ENCODE measurements around the gene MAGI2. TPM values are rescaled to one million over a fixed set of nuclear protein-coding genes. Genes with fewer than 3 reads are reported as not detected.

MAGI2 gene
- total RNA-seq, 1 experiment from 2014 or later = 6.2 TPM

- peak; percentile 85 for DNase-seq
- Histone ChIP-seq H3K27me3 (ENCODE audit: control insufficient read depth, insufficient read depth, low read length) (no peaks in the 10 kb centered on the region), H3K36me3 (replicated peaks; ENCODE audit: control insufficient read depth, insufficient read depth, low read length) (no peaks in the 10 kb centered on the region), H3K4me3 (ENCODE audit: insufficient read depth, low read depth, low read length) (peak overlapping the region; percentile 13; the same call in 1 of the 2 replicates)
Measured at GRCh38 chr7:78039790-78040776, 1413.4 kb downstream of the MAGI2 start.

GRCh38 chr7:78038465-78039080, 1414.9 kb downstream of the MAGI2 start:
- no peak for DNase-seq
- Histone ChIP-seq H3K36me3 (replicated peaks; ENCODE audit: control insufficient read depth, insufficient read depth, low read length) (no peaks in the 10 kb centered on the region), H3K27me3 (ENCODE audit: control insufficient read depth, insufficient read depth, low read length) (no peaks in the 10 kb centered on the region), H3K4me3 (ENCODE audit: insufficient read depth, low read depth, low read length) (no peak overlapping the region)

GRCh38 chr7:78037603-78038002, 1415.9 kb downstream of the MAGI2 start:
- H3K36me3 ChIP-seq (replicated peaks; ENCODE audit: control insufficient read depth, insufficient read depth, low read length) = no peaks in the 10 kb centered on the region
- no peak overlapping the region for H3K4me3 ChIP-seq (ENCODE audit: insufficient read depth, low read depth, low read length)
- H3K27me3 ChIP-seq (ENCODE audit: control insufficient read depth, insufficient read depth, low read length) = no peaks in the 10 kb centered on the region
- no peak for DNase-seq

DNA sequence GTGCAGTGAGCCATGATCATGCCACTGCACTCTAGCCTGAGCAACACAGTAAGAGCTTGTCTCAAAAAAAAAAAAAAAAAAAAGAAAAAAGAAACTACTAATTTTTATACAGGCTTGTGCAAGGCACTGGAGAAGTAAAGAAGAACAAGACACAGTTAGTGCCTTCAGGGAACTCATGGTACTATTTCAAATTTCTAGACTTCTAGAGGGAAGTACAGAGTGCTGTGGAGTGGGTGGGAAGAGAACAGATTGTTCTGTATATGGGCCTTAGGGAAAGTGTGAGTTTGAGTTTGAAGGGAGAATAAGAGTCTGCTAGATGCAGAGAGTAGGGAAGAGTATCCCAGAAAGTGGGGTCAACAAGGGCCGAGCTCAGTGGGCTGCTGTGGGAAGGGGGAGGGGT, 1420.1 kb downstream of the MAGI2 start:
- no peak for DNase-seq
- Histone ChIP-seq H3K27me3 (ENCODE audit: control insufficient read depth, insufficient read depth, low read length) (no peaks in the 10 kb centered on the region), H3K4me3 (ENCODE audit: insufficient read depth, low read depth, low read length) (no peak overlapping the region), H3K36me3 (replicated peaks; ENCODE audit: control insufficient read depth, insufficient read depth, low read length) (no peaks in the 10 kb centered on the region)

- H3K36me3 ChIP-seq (replicated peaks; ENCODE audit: control insufficient read depth, insufficient read depth, low read length) = no peaks in the 10 kb centered on the region
- DNase-seq = no peak
Measured at GRCh38 chr7:78026492-78026891, 1427.0 kb downstream of the MAGI2 start.

GRCh38 chr7:78024591-78024990, 1428.9 kb downstream of the MAGI2 start:
- Histone ChIP-seq H3K4me3 (ENCODE audit: insufficient read depth, low read depth, low read length) (no peak overlapping the region), H3K27me3 (ENCODE audit: control insufficient read depth, insufficient read depth, low read length) (no peaks in the 10 kb centered on the region), H3K36me3 (replicated peaks; ENCODE audit: control insufficient read depth, insufficient read depth, low read length) (no peaks in the 10 kb centered on the region)
- no peak for DNase-seq

More at GRCh38 chr7:78026492-78026891, 1427.0 kb downstream of the MAGI2 start:
- no peaks in the 10 kb centered on the region for H3K27me3 ChIP-seq (ENCODE audit: control insufficient read depth, insufficient read depth, low read length)
- no peak overlapping the region for H3K4me3 ChIP-seq (ENCODE audit: insufficient read depth, low read depth, low read length)

DNA sequence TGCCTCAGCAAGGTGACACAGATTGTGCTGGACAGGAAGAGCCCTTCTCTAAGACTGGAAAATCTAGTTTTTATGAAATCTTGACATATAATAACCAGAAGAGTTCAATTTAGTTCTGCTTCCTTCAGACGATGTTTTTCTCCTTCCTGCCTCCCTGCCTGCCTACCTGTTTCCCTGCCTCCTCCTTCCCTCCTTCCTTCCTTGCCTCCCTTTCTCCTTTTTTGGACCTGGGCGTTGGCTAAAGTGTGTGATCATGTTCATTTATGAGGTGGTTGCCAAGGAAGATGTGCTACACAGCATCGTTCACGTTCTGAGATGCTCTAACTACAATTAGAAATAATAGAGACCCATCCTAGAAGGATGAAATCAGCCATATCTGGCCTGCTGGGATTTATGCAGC, 1430.3 kb downstream of the MAGI2 start:
- H3K36me3 ChIP-seq (replicated peaks; ENCODE audit: control insufficient read depth, insufficient read depth, low read length) = no peaks in the 10 kb centered on the region
- peaks cover 9% of the 10 kb centered on the region for H3K27me3 ChIP-seq (ENCODE audit: control insufficient read depth, insufficient read depth, low read length)
- H3K4me3 ChIP-seq (ENCODE audit: insufficient read depth, low read depth, low read length) = no peak overlapping the region
- no peak for DNase-seq

- Histone ChIP-seq H3K27me3 (ENCODE audit: control insufficient read depth, insufficient read depth, low read length) (peaks cover 9% of the 10 kb centered on the region), H3K4me3 (ENCODE audit: insufficient read depth, low read depth, low read length) (no peak overlapping the region), H3K36me3 (replicated peaks; ENCODE audit: control insufficient read depth, insufficient read depth, low read length) (no peaks in the 10 kb centered on the region)
- no peak for DNase-seq
Measured at GRCh38 chr7:78022165-78022564, 1431.3 kb downstream of the MAGI2 start.

- DNase-seq = no peak
- Histone ChIP-seq H3K4me3 (ENCODE audit: insufficient read depth, low read depth, low read length) (no peak overlapping the region), H3K36me3 (replicated peaks; ENCODE audit: control insufficient read depth, insufficient read depth, low read length) (no peaks in the 10 kb centered on the region), H3K27me3 (ENCODE audit: control insufficient read depth, insufficient read depth, low read length) (peaks cover 9% of the 10 kb centered on the region)
Measured at GRCh38 chr7:78020874-78021249, 1432.6 kb downstream of the MAGI2 start.

DNA sequence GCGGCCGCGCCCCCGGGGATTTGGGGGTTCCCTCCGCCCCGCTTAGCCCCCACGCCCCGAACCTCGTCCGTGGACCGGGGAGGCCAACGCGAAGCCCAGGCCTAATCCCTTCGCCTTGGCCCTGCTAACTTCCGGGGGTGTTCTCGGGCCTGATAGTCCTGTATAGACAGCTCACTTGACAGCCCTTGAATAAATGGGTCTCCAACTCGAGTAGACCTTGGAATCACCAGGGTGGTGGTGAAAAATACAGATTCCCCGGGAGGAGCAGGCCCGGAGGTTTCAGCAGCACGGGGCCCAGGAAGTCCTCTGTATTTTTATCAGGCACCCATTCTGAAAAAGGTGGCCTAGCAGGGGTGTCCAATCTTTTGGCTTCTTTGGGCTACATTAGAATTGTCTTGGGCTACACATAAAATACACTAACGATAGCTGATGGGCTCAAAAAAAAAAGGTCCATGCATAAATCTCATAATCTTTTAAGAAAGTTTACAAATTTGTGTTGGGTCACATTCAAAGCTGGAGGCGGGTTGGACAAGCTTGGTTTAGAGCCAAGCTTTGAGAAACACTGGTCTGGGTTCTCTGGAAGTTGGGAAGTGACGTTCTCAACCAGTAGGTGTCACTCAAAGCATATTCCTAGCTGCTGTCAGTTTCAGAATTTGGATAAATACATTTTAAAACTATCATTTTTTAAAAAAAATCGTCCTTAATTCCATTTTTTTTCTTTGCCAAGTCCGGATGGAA, 1433.2 kb downstream of the MAGI2 start:
- peaks cover 9% of the 10 kb centered on the region for H3K27me3 ChIP-seq (ENCODE audit: control insufficient read depth, insufficient read depth, low read length)
- DNase-seq = peak; percentile 71
- H3K4me3 ChIP-seq (ENCODE audit: insufficient read depth, low read depth, low read length) = peak overlapping the region; percentile 57
- H3K36me3 ChIP-seq (replicated peaks; ENCODE audit: control insufficient read depth, insufficient read depth, low read length) = no peaks in the 10 kb centered on the region

DNA sequence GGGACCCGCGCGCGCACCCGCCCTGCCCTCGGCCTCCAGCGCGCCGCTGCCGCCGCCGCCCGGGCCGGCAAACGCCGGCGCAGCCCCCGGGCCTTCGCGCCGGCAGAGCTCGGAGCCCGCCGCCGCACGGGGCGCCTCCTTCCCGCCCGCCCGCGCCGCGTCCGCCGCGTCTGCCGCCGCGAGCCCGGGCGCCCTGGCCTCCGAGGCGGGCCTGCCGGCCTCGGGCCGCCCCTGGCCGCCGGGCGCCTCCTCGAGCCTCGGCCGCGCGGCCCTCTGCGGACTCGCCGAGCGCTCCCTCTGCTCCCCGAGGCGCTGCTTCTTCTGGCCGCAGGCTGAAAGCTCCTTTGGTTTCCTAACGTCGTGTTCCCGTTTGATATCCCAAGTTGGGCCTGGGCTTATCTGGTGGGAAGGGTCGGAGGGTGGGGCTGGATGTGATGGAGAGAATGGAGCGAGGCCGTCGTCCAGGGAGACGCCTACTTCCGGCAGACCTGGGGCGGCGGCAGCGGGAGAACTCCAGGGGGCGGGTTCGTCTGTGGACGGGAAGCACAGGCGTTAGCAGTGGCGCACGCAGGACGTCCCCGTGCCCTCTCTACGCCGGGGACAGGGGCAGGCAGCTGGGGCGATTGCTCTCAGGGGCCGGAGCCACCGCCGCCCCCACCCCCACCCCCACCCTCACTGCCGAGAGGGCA, 1433.9 kb downstream of the MAGI2 start:
- peak; percentile 91 for DNase-seq
- Histone ChIP-seq H3K36me3 (replicated peaks; ENCODE audit: control insufficient read depth, insufficient read depth, low read length) (no peaks in the 10 kb centered on the region), H3K27me3 (ENCODE audit: control insufficient read depth, insufficient read depth, low read length) (peaks cover 9% of the 10 kb centered on the region), H3K4me3 (ENCODE audit: insufficient read depth, low read depth, low read length) (peak overlapping the region; percentile 57)

- no peak for DNase-seq
- Histone ChIP-seq H3K27me3 (ENCODE audit: control insufficient read depth, insufficient read depth, low read length) (peaks cover 9% of the 10 kb centered on the region), H3K4me3 (ENCODE audit: insufficient read depth, low read depth, low read length) (peak overlapping the region; percentile 57), H3K36me3 (replicated peaks; ENCODE audit: control insufficient read depth, insufficient read depth, low read length) (no peaks in the 10 kb centered on the region)
Measured at GRCh38 chr7:78018641-78019446, 1434.6 kb downstream of the MAGI2 start.

DNA sequence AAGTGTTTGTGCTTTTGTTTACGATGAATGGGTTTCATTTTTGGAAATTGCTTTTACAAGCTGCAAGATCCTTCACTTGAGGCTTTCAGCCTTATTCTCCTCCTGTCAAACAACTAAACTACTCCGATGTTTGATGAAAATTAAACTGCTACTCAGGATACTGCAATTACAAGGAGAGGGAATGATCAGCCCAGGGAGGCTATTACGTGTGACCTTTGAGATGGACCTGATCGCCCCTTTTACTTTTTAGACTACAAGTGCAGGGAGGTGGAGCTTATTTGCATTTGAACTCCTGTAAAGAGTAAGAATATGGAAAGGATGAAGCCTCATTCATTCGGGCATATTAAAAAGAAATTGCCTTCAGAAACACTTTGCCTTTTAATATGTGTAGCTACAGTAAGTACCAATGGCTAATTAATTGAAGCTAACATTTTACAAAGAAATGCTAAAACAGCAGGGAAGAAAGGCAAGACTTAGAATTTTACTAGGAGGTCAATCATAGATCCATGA, 1435.8 kb downstream of the MAGI2 start:
- Histone ChIP-seq H3K4me3 (ENCODE audit: insufficient read depth, low read depth, low read length) (no peak overlapping the region), H3K36me3 (replicated peaks; ENCODE audit: control insufficient read depth, insufficient read depth, low read length) (no peaks in the 10 kb centered on the region), H3K27me3 (ENCODE audit: control insufficient read depth, insufficient read depth, low read length) (peaks cover 9% of the 10 kb centered on the region)
- no peak for DNase-seq
